D721Med (cell line): ENCODE measurements around the gene SEPTIN7.

Source experiments
- DNase-seq: peaks from one replicate; pipeline ENCODE4 v3.0.0; 2011; ENCODE audit warnings: low spot score; ENCODE audit not compliant: insufficient read length
- FAIRE-seq: peaks from 2 replicates; lab custom pipeline; 2011; peaks lifted over from hg19 to GRCh38; lab: Jason Lieb, UNC
- CTCF ChIP-seq: IDR thresholded peaks from 2 replicates; pipeline ENCODE4 v1.5.1; 2012; ENCODE audit warnings: mild to moderate bottlenecking, control low read depth; ENCODE audit not compliant: insufficient read depth; ENCODE audit errors: missing control alignments

SEPTIN7 gene

GRCh38 chr7:35818513-35818912, 17.7 kb downstream of the SEPTIN7 start:
- FAIRE-seq (no peak), DNase-seq (no peak)
- TF ChIP-seq CTCF: no peak

GRCh38 chr7:35819310-35819709, 18.5 kb downstream of the SEPTIN7 start:
- DNase-seq (no peak), FAIRE-seq (no peak)
- no peak for TF ChIP-seq CTCF

GRCh38 chr7:35819954-35820703, 19.3 kb downstream of the SEPTIN7 start:
- no peak for FAIRE-seq
- no peak for TF ChIP-seq CTCF

GRCh38 chr7:35820858-35821257, 20.0 kb downstream of the SEPTIN7 start:
- no peak for TF ChIP-seq CTCF
- DNase-seq (no peak), FAIRE-seq (no peak)

More at GRCh38 chr7:35819954-35820703, 19.3 kb downstream of the SEPTIN7 start:
- no peak for DNase-seq

- no peak for TF ChIP-seq CTCF
- FAIRE-seq (no peak), DNase-seq (no peak)
These were observed 22.6 kb downstream of the SEPTIN7 start for GRCh38 chr7:35823440-35823839.

- no peak for TF ChIP-seq CTCF
- FAIRE-seq (no peak), DNase-seq (no peak)
These were observed 25.1 kb downstream of the SEPTIN7 start for GRCh38 chr7:35825974-35826373.

GRCh38 chr7:35826751-35827150, 25.9 kb downstream of the SEPTIN7 start:
- FAIRE-seq: no peak
- DNase-seq: no peak
- TF ChIP-seq CTCF: no peak
